ENCODE data around the gene PLOD2.

The PLOD2 gene

DNA sequence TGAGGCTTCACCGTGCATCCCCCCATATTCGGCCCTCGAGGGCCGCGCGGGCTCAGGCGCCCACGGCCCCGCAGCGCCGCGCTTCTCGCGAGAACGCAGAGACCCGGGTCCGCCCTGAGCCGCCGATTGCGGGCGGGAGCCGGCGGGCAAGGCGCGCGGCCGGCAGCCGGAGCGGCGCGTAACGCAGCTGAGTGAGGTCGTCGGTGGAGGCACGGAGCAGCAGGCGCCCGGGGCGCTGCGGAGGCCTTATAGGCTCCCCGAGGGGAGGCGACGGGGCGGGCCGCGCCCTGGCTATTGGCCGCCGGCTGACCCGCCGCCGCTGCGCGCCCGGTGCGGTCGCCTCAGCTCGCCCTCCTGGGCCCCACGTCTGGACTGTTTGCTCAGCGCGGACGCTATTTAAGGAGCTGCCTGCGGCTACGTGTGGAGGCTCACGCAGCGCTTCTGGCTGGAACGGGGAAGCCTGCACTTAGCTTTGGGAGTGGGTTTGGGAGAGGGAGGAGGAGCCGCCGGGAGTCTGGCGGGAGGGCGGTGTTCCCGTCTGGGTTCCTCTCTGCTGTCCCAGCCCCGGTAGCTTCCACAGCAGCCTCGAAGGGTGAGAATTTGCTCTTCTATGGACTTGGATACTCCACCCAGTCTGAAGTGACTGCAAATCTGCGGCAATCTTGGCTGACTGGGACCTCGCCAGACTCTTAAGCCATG lies at the start of gene PLOD2:
PLOD2 (minus strand) TSS at position 221 of the 699 bp plus-strand sequence; CDS start at position 26, 195 bp downstream.
- DNase-seq (ENCODE audit: low spot score): peak; percentile 50

- no peak for DNase-seq (ENCODE audit: low spot score)
These were observed 48.4 kb upstream of the PLOD2 start for GRCh38 chr3:146209371-146209770.

GRCh38 chr3:146203776-146204175 lies 42.8 kb upstream of the PLOD2 start:
- no peak for DNase-seq (ENCODE audit: low spot score)

GRCh38 chr3:146200461-146201220 lies 39.7 kb upstream of the PLOD2 start:
- DNase-seq (ENCODE audit: low spot score): no peak

GRCh38 chr3:146199762-146200161 lies 38.8 kb upstream of the PLOD2 start:
- DNase-seq (ENCODE audit: low spot score): no peak

GRCh38 chr3:146196789-146197188 lies 35.8 kb upstream of the PLOD2 start:
- no peak for DNase-seq (ENCODE audit: low spot score)

GRCh38 chr3:146195605-146196004 lies 34.6 kb upstream of the PLOD2 start:
- no peak for DNase-seq (ENCODE audit: low spot score)

GRCh38 chr3:146195030-146195429 lies 34.0 kb upstream of the PLOD2 start:
- no peak for DNase-seq (ENCODE audit: low spot score)

GRCh38 chr3:146191051-146191450 lies 30.1 kb upstream of the PLOD2 start:
- no peak for DNase-seq (ENCODE audit: low spot score)

DNA sequence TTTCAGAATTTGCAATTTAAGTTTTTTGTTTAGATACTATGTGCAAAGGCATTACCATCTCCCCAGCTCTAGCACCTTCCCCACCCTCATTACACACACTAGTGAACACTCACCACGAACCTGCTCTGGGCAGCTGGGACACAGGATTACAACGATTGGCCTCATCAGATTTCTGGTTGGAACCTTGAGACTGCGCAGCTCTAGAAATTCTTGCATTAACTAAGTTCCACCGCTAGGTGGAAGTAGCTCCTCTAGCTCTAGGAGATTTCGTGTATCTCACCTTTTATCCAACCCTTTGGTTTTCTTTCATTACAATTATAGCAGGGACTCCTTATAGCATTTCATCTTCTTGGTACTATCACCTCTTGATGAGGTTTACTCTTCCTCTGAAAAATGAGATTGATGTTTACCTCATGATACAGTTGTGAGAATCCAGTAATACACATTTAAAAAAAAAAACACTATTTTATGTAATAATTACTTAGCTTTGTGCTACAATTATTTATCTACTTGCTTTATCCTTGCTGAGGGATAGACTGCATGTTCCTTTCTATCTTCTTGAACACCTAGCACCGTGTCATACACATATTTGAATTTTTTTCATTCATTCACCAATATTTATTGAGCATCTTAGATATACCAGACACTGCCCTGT lies 28.7 kb upstream of the PLOD2 start:
- peak; percentile 19 for DNase-seq (ENCODE audit: low spot score)

GRCh38 chr3:146187334-146187950 lies 26.5 kb upstream of the PLOD2 start:
- DNase-seq (ENCODE audit: low spot score): peak; percentile 25

- DNase-seq (ENCODE audit: low spot score): no peak
These were observed 23.4 kb upstream of the PLOD2 start for GRCh38 chr3:146184241-146185015.

GRCh38 chr3:146181216-146181615 lies 20.2 kb upstream of the PLOD2 start:
- DNase-seq (ENCODE audit: low spot score): no peak

DNA sequence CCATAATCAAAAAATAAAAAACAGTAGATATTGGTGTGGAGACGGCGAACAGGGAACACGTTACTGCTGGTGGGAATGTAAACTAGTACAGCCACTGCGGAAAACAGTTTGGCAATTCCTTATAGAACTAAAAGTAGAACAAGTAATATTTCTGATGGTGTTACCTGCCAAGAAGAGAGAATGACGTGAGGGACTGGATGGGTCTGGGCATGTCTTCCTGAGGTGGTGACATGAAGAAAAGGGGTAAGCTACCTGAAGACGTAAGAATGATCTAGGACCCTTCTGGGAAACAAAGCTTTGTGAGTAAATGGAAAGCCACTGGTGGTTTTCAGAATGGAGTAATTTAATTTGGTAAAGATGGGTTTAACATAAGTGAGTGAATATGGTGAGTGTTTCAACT lies 19.4 kb upstream of the PLOD2 start:
- DNase-seq (ENCODE audit: low spot score): no peak

GRCh38 chr3:146178006-146178689 lies 17.2 kb upstream of the PLOD2 start:
- no peak for DNase-seq (ENCODE audit: low spot score)

- DNase-seq (ENCODE audit: low spot score): no peak
These were observed 16.5 kb upstream of the PLOD2 start for GRCh38 chr3:146177519-146177918.

- no peak for DNase-seq (ENCODE audit: low spot score)
These were observed 16.1 kb upstream of the PLOD2 start for GRCh38 chr3:146177072-146177471.

GRCh38 chr3:146172586-146172985 lies 11.6 kb upstream of the PLOD2 start:
- DNase-seq (ENCODE audit: low spot score): no peak

DNA sequence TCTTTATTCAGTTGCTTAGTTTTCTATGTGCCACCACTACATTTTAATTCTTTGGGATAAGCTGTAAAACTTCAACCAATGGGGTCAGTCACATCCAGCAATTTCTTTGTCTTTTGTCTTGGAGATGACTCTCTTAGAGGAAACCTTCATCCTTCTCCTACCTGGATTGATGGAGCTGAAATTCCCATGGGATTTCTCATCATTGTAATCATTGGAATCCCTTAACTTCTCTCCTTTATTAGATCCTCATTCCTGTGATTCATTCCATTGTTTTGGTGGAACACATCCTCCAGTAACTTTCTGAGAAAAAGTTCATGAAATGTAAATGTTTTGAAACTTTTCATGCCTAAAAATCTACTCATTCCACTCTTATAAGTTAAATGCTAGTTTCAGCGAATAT lies 9.6 kb upstream of the PLOD2 start:
- no peak for DNase-seq (ENCODE audit: low spot score)

GRCh38 chr3:146169891-146170290 lies 8.9 kb upstream of the PLOD2 start:
- DNase-seq (ENCODE audit: low spot score): no peak

DNA sequence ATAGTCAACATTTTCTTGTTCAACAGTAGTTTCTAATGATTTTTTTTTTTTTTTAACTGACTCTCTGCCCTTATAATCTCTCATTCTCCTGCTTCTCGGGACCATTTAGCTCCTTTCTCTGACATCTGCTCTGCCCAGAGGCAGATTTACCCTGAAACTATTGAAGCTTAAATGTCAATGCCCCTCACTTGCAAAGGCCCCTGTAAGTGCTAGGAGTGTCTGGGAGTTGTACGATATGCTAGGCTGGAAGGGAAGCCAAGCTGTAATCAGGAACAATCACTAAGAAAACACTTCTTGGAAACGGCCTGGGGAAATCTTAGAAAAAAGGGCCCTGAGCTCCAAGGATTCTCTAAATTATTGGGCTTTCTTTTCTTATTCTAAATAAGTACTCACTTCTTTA lies 5.8 kb upstream of the PLOD2 start:
- DNase-seq (ENCODE audit: low spot score): no peak

All from putamen (tissue), 1 donor.